AML-193 (cell line): ENCODE data around the gene KLK14.

Source experiments
- DNase-seq, 2 experiments: peaks; one replicate each; lab custom pipeline; 2025; lab: John Stamatoyannopoulos, UW

Gene KLK14

GRCh38 chr19:51084505-51084904 lies 1.8 kb upstream of the KLK14 start:
- no peak for DNase-seq

GRCh38 chr19:51083783-51084182 lies 1.1 kb upstream of the KLK14 start:
- no peak for DNase-seq

- no peak for DNase-seq
These were observed 494 bp upstream of the KLK14 start for GRCh38 chr19:51083181-51083580.

GRCh38 chr19:51081476-51081875 lies 1.2 kb downstream of the KLK14 start:
- no peak for DNase-seq

GRCh38 chr19:51079481-51080110 lies 3.1 kb downstream of the KLK14 start:
- DNase-seq: no peak

GRCh38 chr19:51078731-51079130 lies 4.0 kb downstream of the KLK14 start:
- no peak for DNase-seq

GRCh38 chr19:51078104-51078503 lies 4.6 kb downstream of the KLK14 start:
- DNase-seq: no peak

GRCh38 chr19:51076631-51077213 lies 6.0 kb downstream of the KLK14 start:
- DNase-seq: no peak

GRCh38 chr19:51075998-51076397 lies 6.7 kb downstream of the KLK14 start:
- no peak for DNase-seq

- no peak for DNase-seq
These were observed 11.6 kb downstream of the KLK14 start for GRCh38 chr19:51071095-51071405.

- DNase-seq: no peak
These were observed 12.2 kb downstream of the KLK14 start for GRCh38 chr19:51070334-51071094.

GRCh38 chr19:51066393-51067186 lies 16.1 kb downstream of the KLK14 start:
- DNase-seq: no peak

GRCh38 chr19:51065221-51065960 lies 17.3 kb downstream of the KLK14 start:
- no peak for DNase-seq

GRCh38 chr19:51064534-51065220 lies 18.0 kb downstream of the KLK14 start, which contains the start of gene KLK13:
Gene KLK13, minus strand, starts transcription at chr19:51065092. Its CDS starts 25 bp downstream, at chr19:51065067.
- DNase-seq: no peak

- DNase-seq: no peak
These were observed 19.0 kb downstream of the KLK14 start for GRCh38 chr19:51063664-51064063.

GRCh38 chr19:51060973-51061372 lies 21.7 kb downstream of the KLK14 start:
- no peak for DNase-seq

GRCh38 chr19:51060336-51060735 lies 22.4 kb downstream of the KLK14 start:
- no peak for DNase-seq

GRCh38 chr19:51059715-51060114 lies 23.0 kb downstream of the KLK14 start:
- no peak for DNase-seq

GRCh38 chr19:51055866-51056265 lies 26.8 kb downstream of the KLK14 start:
- DNase-seq: no peak

GRCh38 chr19:51047031-51047335 lies 35.7 kb downstream of the KLK14 start:
- no peak for DNase-seq

GRCh38 chr19:51044327-51044726 lies 38.4 kb downstream of the KLK14 start:
- DNase-seq: no peak
